DOHH2 (cell line): ENCODE results near the gene BAIAP2.

Source experiments
- CTCF ChIP-seq: fragments of 200-600 bp; sonication (generic); IDR thresholded peaks from one replicate; pipeline ENCODE4 v1.5.1; 2014; ENCODE audit warnings: antibody characterized with exemption, mild to moderate bottlenecking, low read depth, low read length; ENCODE audit not compliant: poor library complexity, severe bottlenecking
- EZH2phosphoT487 ChIP-seq: fragments of 200-600 bp; sonication (generic); IDR thresholded peaks from 2 replicates; pipeline ENCODE4 v1.6.1; 2017; ENCODE audit warnings: borderline replicate concordance, mild to moderate bottlenecking, antibody characterized with exemption, low read length, moderate library complexity, mixed read lengths

DNA sequence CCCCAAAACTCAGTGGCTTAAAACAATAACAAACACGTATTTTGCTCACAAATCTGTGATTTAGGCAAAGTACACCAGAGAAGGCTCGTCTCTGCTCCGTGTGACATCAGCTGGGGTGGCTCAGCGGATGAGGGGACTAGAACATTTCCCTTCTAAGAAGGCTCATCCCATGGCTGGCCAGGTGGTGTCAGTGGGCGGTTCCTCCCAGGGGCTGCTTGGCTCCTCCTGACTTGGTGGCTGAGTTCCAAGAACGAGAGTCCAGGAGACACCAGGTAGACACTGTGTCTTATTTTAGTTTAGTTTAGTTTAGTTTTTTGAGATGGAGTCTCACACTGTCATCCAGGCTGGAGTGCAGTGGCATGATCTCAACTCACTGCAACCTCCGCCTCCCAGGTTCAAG is 48.9 kb upstream of the BAIAP2 start:
- TF ChIP-seq CTCF (no peak), EZH2phosphoT487 (no peak)
